COR-L47 (cell line): ENCODE data around the gene MORF4L1.
A peak's percentile ranks its signal among the peaks of the same experiment; 100 is the strongest.
"Not testable (repeated sequence)": the region's sequence is repeated elsewhere in the genome, so short reads cannot be mapped to it uniquely, and the experiment has no call there.

Source experiments
- DNase-seq: peaks from one replicate; lab custom pipeline; 2025; lab: John Stamatoyannopoulos, UW

Gene MORF4L1

GRCh38 chr15:78859971-78860719 is 12.5 kb upstream of the MORF4L1 start:
- DNase-seq, result peak; percentile 68

GRCh38 chr15:78865585-78865984 is 7.1 kb upstream of the MORF4L1 start:
- not testable (repeated sequence) for DNase-seq

GRCh38 chr15:78866031-78866430 is 6.7 kb upstream of the MORF4L1 start:
- not testable (repeated sequence) for DNase-seq

GRCh38 chr15:78866803-78867202 is 5.9 kb upstream of the MORF4L1 start:
- no peak for DNase-seq

- no peak for DNase-seq
Observed at GRCh38 chr15:78868366-78868765, 4.3 kb upstream of the MORF4L1 start.

GRCh38 chr15:78871483-78872127 is 1.1 kb upstream of the MORF4L1 start:
- DNase-seq, result not testable (repeated sequence)

GRCh38 chr15:78872972-78873792 is 492 bp downstream of the MORF4L1 start:
- DNase-seq, result peak; percentile 88

- no peak for DNase-seq
Observed at GRCh38 chr15:78873793-78874765, 1.4 kb downstream of the MORF4L1 start.

- no peak for DNase-seq
Observed at GRCh38 chr15:78875107-78875914, 2.6 kb downstream of the MORF4L1 start.

- DNase-seq, result not testable (repeated sequence)
Observed at GRCh38 chr15:78876954-78877353, 4.3 kb downstream of the MORF4L1 start.

GRCh38 chr15:78878356-78878755 is 5.7 kb downstream of the MORF4L1 start:
- DNase-seq, result no peak

GRCh38 chr15:78879517-78880241 is 7.0 kb downstream of the MORF4L1 start:
- DNase-seq, result no peak

GRCh38 chr15:78880242-78880533 is 7.5 kb downstream of the MORF4L1 start:
- no peak for DNase-seq

- no peak for DNase-seq
Observed at GRCh38 chr15:78880813-78881212, 8.1 kb downstream of the MORF4L1 start.

GRCh38 chr15:78881681-78882080 is 9.0 kb downstream of the MORF4L1 start:
- no peak for DNase-seq

GRCh38 chr15:78889000-78889399 is 16.3 kb downstream of the MORF4L1 start:
- no peak for DNase-seq

GRCh38 chr15:78893538-78893937 is 20.8 kb downstream of the MORF4L1 start:
- no peak for DNase-seq

- DNase-seq, result no peak
Observed at GRCh38 chr15:78895471-78895870, 22.8 kb downstream of the MORF4L1 start.

GRCh38 chr15:78898540-78898939 is 25.9 kb downstream of the MORF4L1 start:
- DNase-seq, result no peak
